ENCODE results near the gene TNFSF13B. TPM values are rescaled to one million over a fixed set of nuclear protein-coding genes. Genes with fewer than 3 reads are reported as not detected.

TNFSF13B gene
- total and polyA plus RNA-seq, 3 donors from 2014 or later: 2.5 to 3.7 TPM; not detected in 1

GRCh38 chr13:108278466-108278865, 8.9 kb downstream of the TNFSF13B start:
- 95 to 97% methylated on average over 1 of the region's 1 CpG for WGBS, 2 donors
- Histone ChIP-seq H3K27ac (no peak overlapping the region), H3K9me3 (no peaks in the 10 kb centered on the region), H3K4me3 (no peak overlapping the region), H3K4me1 (no peaks in the 10 kb centered on the region), H3K27me3 (no peaks in the 10 kb centered on the region), H3K36me3 (ENCODE audit: low read depth, missing control alignments) (no peaks in the 10 kb centered on the region)
- DNase-seq: no peak
- intact Hi-C loops (cut with DNase I; ENCODE audit: low total_unique reads): no loop called here
- no peak for TF ChIP-seq POLR2A (IDR thresholded peaks at IDR 0.05)
- TF ChIP-seq, protein P1, sequence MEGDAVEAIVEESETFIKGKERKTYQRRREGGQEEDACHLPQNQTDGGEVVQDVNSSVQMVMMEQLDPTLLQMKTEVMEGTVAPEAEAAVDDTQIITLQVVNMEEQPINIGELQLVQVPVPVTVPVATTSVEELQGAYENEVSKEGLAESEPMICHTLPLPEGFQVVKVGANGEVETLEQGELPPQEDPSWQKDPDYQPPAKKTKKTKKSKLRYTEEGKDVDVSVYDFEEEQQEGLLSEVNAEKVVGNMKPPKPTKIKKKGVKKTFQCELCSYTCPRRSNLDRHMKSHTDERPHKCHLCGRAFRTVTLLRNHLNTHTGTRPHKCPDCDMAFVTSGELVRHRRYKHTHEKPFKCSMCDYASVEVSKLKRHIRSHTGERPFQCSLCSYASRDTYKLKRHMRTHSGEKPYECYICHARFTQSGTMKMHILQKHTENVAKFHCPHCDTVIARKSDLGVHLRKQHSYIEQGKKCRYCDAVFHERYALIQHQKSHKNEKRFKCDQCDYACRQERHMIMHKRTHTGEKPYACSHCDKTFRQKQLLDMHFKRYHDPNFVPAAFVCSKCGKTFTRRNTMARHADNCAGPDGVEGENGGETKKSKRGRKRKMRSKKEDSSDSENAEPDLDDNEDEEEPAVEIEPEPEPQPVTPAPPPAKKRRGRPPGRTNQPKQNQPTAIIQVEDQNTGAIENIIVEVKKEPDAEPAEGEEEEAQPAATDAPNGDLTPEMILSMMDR (IDR thresholded peaks at IDR 0.05): no peak

DNA sequence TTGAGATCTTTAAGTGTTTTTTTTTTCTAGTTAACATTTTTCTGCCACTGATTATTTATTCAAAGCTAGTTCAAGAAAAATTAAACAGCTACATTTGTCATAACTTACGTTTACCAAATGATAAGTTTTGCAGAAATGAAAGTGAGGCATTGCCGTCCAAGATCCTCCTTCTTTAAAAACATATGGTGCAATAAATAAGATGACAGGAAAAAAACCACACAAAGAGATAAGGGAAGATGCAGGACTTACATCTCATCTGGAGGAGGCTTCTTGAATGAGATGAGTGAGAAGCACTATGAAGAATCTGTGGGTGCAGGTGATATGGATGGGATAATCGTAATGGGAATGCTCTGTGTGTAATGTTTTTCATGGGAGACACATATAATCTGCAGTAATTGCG, 12.4 kb downstream of the TNFSF13B start:
- no peak for DNase-seq
- Histone ChIP-seq H3K27me3 (no peaks in the 10 kb centered on the region), H3K27ac (no peak overlapping the region), H3K9me3 (no peaks in the 10 kb centered on the region), H3K36me3 (ENCODE audit: low read depth, missing control alignments) (no peaks in the 10 kb centered on the region), H3K4me1 (no peaks in the 10 kb centered on the region), H3K4me3 (no peak overlapping the region)
- 53 to 64% methylated on average over 4 of the region's 4 CpGs for WGBS, 2 donors
- TF ChIP-seq, protein P1 (IDR thresholded peaks at IDR 0.05): no peak
- no peak for TF ChIP-seq POLR2A (IDR thresholded peaks at IDR 0.05)
- intact Hi-C loops (cut with DNase I; ENCODE audit: low total_unique reads): no loop called here

- 47 to 63% methylated on average over 3 of the region's 3 CpGs for WGBS, 2 donors
- Histone ChIP-seq H3K9me3 (no peaks in the 10 kb centered on the region), H3K27ac (no peak overlapping the region), H3K4me3 (no peak overlapping the region), H3K27me3 (no peaks in the 10 kb centered on the region), H3K36me3 (ENCODE audit: low read depth, missing control alignments) (no peaks in the 10 kb centered on the region), H3K4me1 (no peaks in the 10 kb centered on the region)
- DNase-seq: no peak
- intact Hi-C loops (cut with DNase I; ENCODE audit: low total_unique reads): no loop called here
- TF ChIP-seq, protein P1 (IDR thresholded peaks at IDR 0.05): no peak
These were observed 13.6 kb downstream of the TNFSF13B start for GRCh38 chr13:108283110-108283509.

GRCh38 chr13:108288741-108289140, 19.2 kb downstream of the TNFSF13B start:
- whole genome bisulfite sequencing, 2 donors: 69 to 77% methylated on average over 6 of the region's 6 CpGs
- TF ChIP-seq POLR2A (IDR thresholded peaks at IDR 0.05): no peak
- TF ChIP-seq, protein P1 (IDR thresholded peaks at IDR 0.05): no peak
- intact Hi-C loops (cut with DNase I; ENCODE audit: low total_unique reads): no loop called here
- H3K27ac ChIP-seq: no peak overlapping the region
- no peaks in the 10 kb centered on the region for H3K27me3 ChIP-seq
- no peak overlapping the region for H3K4me3 ChIP-seq
- no peaks in the 10 kb centered on the region for H3K4me1 ChIP-seq
- H3K9me3 ChIP-seq: no peaks in the 10 kb centered on the region
- DNase-seq: no peak
- no peaks in the 10 kb centered on the region for H3K36me3 ChIP-seq (ENCODE audit: low read depth, missing control alignments)

GRCh38 chr13:108289819-108290218, 20.3 kb downstream of the TNFSF13B start:
- intact Hi-C loops (cut with DNase I; ENCODE audit: low total_unique reads): no loop called here
- no peak for DNase-seq
- no peaks in the 10 kb centered on the region for H3K4me1 ChIP-seq
- H3K27me3 ChIP-seq: no peaks in the 10 kb centered on the region
- H3K4me3 ChIP-seq: no peak overlapping the region
- no peak for TF ChIP-seq POLR2A (IDR thresholded peaks at IDR 0.05)
- TF ChIP-seq, protein P1 (IDR thresholded peaks at IDR 0.05): no peak
- H3K36me3 ChIP-seq (ENCODE audit: low read depth, missing control alignments): no peaks in the 10 kb centered on the region
- 42 to 48% methylated on average over 1 of the region's 1 CpG for WGBS, 2 donors
- H3K9me3 ChIP-seq: no peaks in the 10 kb centered on the region
- H3K27ac ChIP-seq: no peak overlapping the region
